MM.1S (cell line): Measurements from ENCODE around the gene KRT78.

Experiments
- DNase-seq: peaks from one replicate; pipeline ENCODE4 v3.0.0-alpha.2; 2015
- H2AFZ ChIP-seq: fragments of 300-600 bp; sonication (generic); 2 replicates; pipeline ENCODE4 v1.6.0; 2016; ENCODE audit warnings: antibody characterized with exemption, low read length
- H3F3A ChIP-seq: fragments of 300-600 bp; sonication (generic); 2 replicates; pipeline ENCODE4 v1.6.1; 2016; ENCODE audit warnings: mild to moderate bottlenecking, antibody characterized with exemption, low read length, moderate library complexity, mixed read lengths; ENCODE audit not compliant: insufficient read depth
- H3K27ac ChIP-seq: fragments of 300-600 bp; sonication (generic); 2 replicates; pipeline ENCODE4 v1.5.1; 2016; ENCODE audit warnings: mild to moderate bottlenecking, low read length
- H3K27me3 ChIP-seq: fragments of 300-600 bp; sonication (generic); replicated peaks from 2 replicates; pipeline ENCODE4 v1.6.0; 2016; ENCODE audit warnings: low read length; ENCODE audit not compliant: insufficient read depth
- H3K36me3 ChIP-seq: fragments of 300-600 bp; sonication (generic); replicated peaks from 2 replicates; pipeline ENCODE4 v1.6.1; 2016; ENCODE audit warnings: mild to moderate bottlenecking, low read length, mixed read lengths; ENCODE audit not compliant: insufficient read depth
- H3K4me1 ChIP-seq: fragments of 300-600 bp; sonication (generic); 2 replicates; pipeline ENCODE4 v1.6.1; 2016; ENCODE audit warnings: low read length, mixed read lengths
- H3K4me2 ChIP-seq: fragments of 300-600 bp; sonication (generic); 2 replicates; pipeline ENCODE4 v1.6.0; 2016; ENCODE audit warnings: low read depth, low read length
- H3K4me3 ChIP-seq: fragments of 300-600 bp; sonication (generic); 2 replicates; pipeline ENCODE4 v1.5.1; 2016; ENCODE audit warnings: low read length, mixed read lengths
- H3K79me2 ChIP-seq: fragments of 300-600 bp; sonication (generic); 2 replicates; pipeline ENCODE4 v1.6.1; 2016; ENCODE audit warnings: mixed run types, low read length, mixed read lengths
- H3K9ac ChIP-seq: fragments of 300-600 bp; sonication (generic); 2 replicates; pipeline ENCODE4 v1.6.1; 2016; ENCODE audit warnings: low read length, mixed read lengths
- H3K9me2 ChIP-seq: fragments of 300-600 bp; sonication (generic); replicated peaks from 2 replicates; pipeline ENCODE4 v1.6.1; 2016; ENCODE audit warnings: mild to moderate bottlenecking, low read length, mixed read lengths; ENCODE audit not compliant: insufficient read depth
- H3K9me3 ChIP-seq: fragments of 300-600 bp; sonication (generic); replicated peaks from 2 replicates; pipeline ENCODE4 v1.6.1; 2016; ENCODE audit warnings: mild to moderate bottlenecking, low read length, mixed read lengths; ENCODE audit not compliant: insufficient read depth
- H4K20me1 ChIP-seq: fragments of 300-600 bp; sonication (generic); 2 replicates; pipeline ENCODE4 v1.6.1; 2016; ENCODE audit warnings: mild to moderate bottlenecking, low read length, moderate library complexity, mixed read lengths; ENCODE audit not compliant: insufficient read depth
- CTCF ChIP-seq: fragments of 300-600 bp; sonication (generic); IDR thresholded peaks from 2 replicates; pipeline ENCODE4 v1.5.1; 2016; ENCODE audit warnings: antibody characterized with exemption, low read length, mixed read lengths
- EZH2 ChIP-seq: fragments of 300-600 bp; sonication (generic); optimal IDR thresholded peaks from 2 replicates; pipeline ENCODE3; 2017; ENCODE audit warnings: low read depth, mild to moderate bottlenecking, antibody characterized with exemption, low read length, mixed read lengths
- EZH2phosphoT487 ChIP-seq: fragments of 300-600 bp; sonication (generic); IDR thresholded peaks from 2 replicates; pipeline ENCODE4 v1.6.1; 2018; ENCODE audit warnings: antibody characterized with exemption, low read length

The KRT78 gene

GRCh38 chr12:52790427-52791270, 58.1 kb downstream of the KRT78 start:
- Histone ChIP-seq H3K4me2 (no peak overlapping the region), H4K20me1 (no peaks in the 10 kb centered on the region), H3K79me2 (no peaks in the 10 kb centered on the region), H3K36me3 (no peaks in the 10 kb centered on the region), H3K4me3 (no peak overlapping the region), H3K9me2 (no peaks in the 10 kb centered on the region), H3K27ac (no peak overlapping the region), H3K4me1 (no peaks in the 10 kb centered on the region), H2AFZ (no peak overlapping the region), H3K9ac (no peak overlapping the region), H3K9me3 (no peaks in the 10 kb centered on the region), H3K27me3 (peaks cover 67% of the 10 kb centered on the region), H3F3A (no peaks in the 10 kb centered on the region)
- DNase-seq = no peak
- TF ChIP-seq EZH2phosphoT487 (no peak), CTCF (no peak), EZH2 (no peak)

GRCh38 chr12:52789637-52790426, 59.0 kb downstream of the KRT78 start:
- Histone ChIP-seq H3K27me3 (peaks cover 73% of the 10 kb centered on the region), H3K4me2 (no peak overlapping the region), H3K9me3 (no peaks in the 10 kb centered on the region), H4K20me1 (no peaks in the 10 kb centered on the region), H3K4me1 (no peaks in the 10 kb centered on the region), H3F3A (no peaks in the 10 kb centered on the region), H2AFZ (no peak overlapping the region), H3K79me2 (no peaks in the 10 kb centered on the region), H3K36me3 (no peaks in the 10 kb centered on the region), H3K27ac (no peak overlapping the region), H3K9ac (no peak overlapping the region), H3K9me2 (no peaks in the 10 kb centered on the region), H3K4me3 (no peak overlapping the region)
- TF ChIP-seq EZH2phosphoT487 = no peak
- TF ChIP-seq CTCF = no peak
- TF ChIP-seq EZH2 = no peak
- DNase-seq = no peak

- no peak overlapping the region for H2AFZ ChIP-seq
- H3K27me3 ChIP-seq = peaks cover 70% of the 10 kb centered on the region
- no peak overlapping the region for H3K4me2 ChIP-seq
- no peaks in the 10 kb centered on the region for H3K79me2 ChIP-seq
- H3K4me1 ChIP-seq = no peaks in the 10 kb centered on the region
- no peaks in the 10 kb centered on the region for H3K9me3 ChIP-seq
- H4K20me1 ChIP-seq = no peaks in the 10 kb centered on the region
- TF ChIP-seq EZH2 = no peak
- no peak for TF ChIP-seq CTCF
- no peak for TF ChIP-seq EZH2phosphoT487
- no peak overlapping the region for H3K27ac ChIP-seq
- no peak for DNase-seq
- no peaks in the 10 kb centered on the region for H3F3A ChIP-seq
- no peaks in the 10 kb centered on the region for H3K9me2 ChIP-seq
- H3K9ac ChIP-seq = no peak overlapping the region
- no peak overlapping the region for H3K4me3 ChIP-seq
- no peaks in the 10 kb centered on the region for H3K36me3 ChIP-seq
These were observed 59.7 kb downstream of the KRT78 start for GRCh38 chr12:52788876-52789636.
